ENCODE results near the gene PIAS1. TPM values are rescaled to one million over a fixed set of nuclear protein-coding genes. Genes with fewer than 3 reads are reported as not detected.

The PIAS1 gene
- total RNA-seq, 1 donor from 2014 or later, result 8.1 TPM

GRCh38 chr15:68177742-68178141 is 123.6 kb downstream of the PIAS1 start:
- no peak for DNase-seq (ENCODE audit: low read depth, low spot score)

- DNase-seq (ENCODE audit: low read depth, low spot score), result no peak
Observed at GRCh38 chr15:68183616-68184315, 129.7 kb downstream of the PIAS1 start.

- DNase-seq (ENCODE audit: low read depth, low spot score), result no peak
Observed at GRCh38 chr15:68184616-68185480, 130.7 kb downstream of the PIAS1 start.

GRCh38 chr15:68186671-68187397 is 132.7 kb downstream of the PIAS1 start:
- no peak for DNase-seq (ENCODE audit: low read depth, low spot score)

GRCh38 chr15:68187559-68187958 is 133.4 kb downstream of the PIAS1 start:
- no peak for DNase-seq (ENCODE audit: low read depth, low spot score)

- no peak for DNase-seq (ENCODE audit: low read depth, low spot score)
Observed at GRCh38 chr15:68188647-68189046, 134.5 kb downstream of the PIAS1 start.

GRCh38 chr15:68190048-68190447 is 135.9 kb downstream of the PIAS1 start:
- no peak for DNase-seq (ENCODE audit: low read depth, low spot score)

GRCh38 chr15:68191555-68191954 is 137.4 kb downstream of the PIAS1 start:
- DNase-seq (ENCODE audit: low read depth, low spot score), result no peak

- DNase-seq (ENCODE audit: low read depth, low spot score), result no peak
Observed at GRCh38 chr15:68192117-68192516, 138.0 kb downstream of the PIAS1 start.

- no peak for DNase-seq (ENCODE audit: low read depth, low spot score)
Observed at GRCh38 chr15:68192804-68193486, 138.8 kb downstream of the PIAS1 start.

GRCh38 chr15:68195336-68196112 is 141.4 kb downstream of the PIAS1 start:
- no peak for DNase-seq (ENCODE audit: low read depth, low spot score)

- no peak for DNase-seq (ENCODE audit: low read depth, low spot score)
Observed at GRCh38 chr15:68196445-68197169, 142.5 kb downstream of the PIAS1 start.

- DNase-seq (ENCODE audit: low read depth, low spot score), result no peak
Observed at GRCh38 chr15:68197170-68197492, 143.0 kb downstream of the PIAS1 start.

GRCh38 chr15:68197661-68198437 is 143.7 kb downstream of the PIAS1 start:
- DNase-seq (ENCODE audit: low read depth, low spot score), result no peak

- DNase-seq (ENCODE audit: low read depth, low spot score), result no peak
Observed at GRCh38 chr15:68199340-68199739, 145.2 kb downstream of the PIAS1 start.

- DNase-seq (ENCODE audit: low read depth, low spot score), result no peak
Observed at GRCh38 chr15:68200016-68200861, 146.1 kb downstream of the PIAS1 start.

- DNase-seq (ENCODE audit: low read depth, low spot score), result no peak
Observed at GRCh38 chr15:68201153-68201878, 147.2 kb downstream of the PIAS1 start.

- DNase-seq (ENCODE audit: low read depth, low spot score), result no peak
Observed at GRCh38 chr15:68201879-68202261, 147.8 kb downstream of the PIAS1 start.

Data from pulmonary artery endothelial cell (primary cell).